GM10266 (cell line): ENCODE measurements around the gene KLHL36.

ENCODE experiments used
- DNase-seq: peaks from one replicate; pipeline ENCODE4 v3.0.0; 2012; ENCODE audit errors: extremely low spot score
- CTCF ChIP-seq: IDR thresholded peaks from 2 replicates; pipeline ENCODE4 v1.5.1; 2012; ENCODE audit warnings: mild to moderate bottlenecking, low read depth; ENCODE audit not compliant: control insufficient read depth, insufficient read depth; ENCODE audit errors: missing control alignments

The KLHL36 gene

DNA sequence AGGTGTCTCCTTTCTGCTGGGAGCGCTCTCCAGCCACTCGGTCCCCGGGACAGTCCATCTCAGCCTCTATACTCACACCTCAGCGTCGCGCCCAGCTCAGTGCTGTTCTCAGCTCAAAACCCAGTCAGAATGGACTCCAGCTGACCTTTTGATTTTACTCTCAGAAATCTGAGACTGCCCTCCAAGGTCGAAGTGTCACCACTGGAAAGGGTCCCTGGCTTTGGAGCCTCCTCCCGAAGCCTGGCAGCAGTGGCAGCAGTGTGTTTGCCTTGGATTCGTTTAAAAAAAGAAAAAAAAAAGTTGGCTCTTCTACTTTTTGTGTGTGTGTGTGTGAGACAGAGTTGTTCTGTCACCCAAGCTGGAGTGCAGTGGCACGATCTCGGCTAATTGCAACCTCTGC is 10.4 kb downstream of the KLHL36 start:
- no peak for TF ChIP-seq CTCF

DNA sequence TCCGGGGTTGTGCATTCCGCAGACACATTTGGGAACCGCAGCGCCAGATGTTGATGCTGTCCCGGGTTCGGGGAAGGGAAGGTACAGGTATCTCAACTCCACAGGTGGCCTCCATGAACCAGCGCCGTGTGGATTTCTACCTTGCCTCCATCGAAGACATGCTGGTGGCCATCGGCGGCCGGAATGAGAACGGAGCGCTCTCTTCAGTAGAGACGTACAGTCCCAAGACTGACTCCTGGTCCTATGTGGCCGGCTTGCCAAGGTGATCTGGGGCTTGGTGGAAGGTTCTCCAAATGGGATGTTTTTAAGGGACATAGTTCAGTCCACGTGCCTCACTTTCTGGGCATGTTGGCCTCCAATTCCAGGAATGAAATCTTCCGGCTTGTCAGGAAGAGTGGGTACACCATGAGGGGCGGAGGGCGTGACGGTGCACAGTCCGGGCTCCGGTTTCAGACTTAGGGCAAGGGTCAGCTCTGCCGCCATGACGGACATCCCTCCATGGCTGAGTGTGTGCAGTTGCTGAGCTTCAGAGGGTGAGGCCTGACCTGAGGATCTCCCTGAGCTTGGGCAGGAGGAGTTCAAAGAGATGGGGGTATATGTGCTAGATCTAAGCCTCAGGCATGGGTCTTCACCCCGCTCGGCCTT is 11.5 kb downstream of the KLHL36 start:
- no peak for TF ChIP-seq CTCF
- no peak for DNase-seq

More for the DNA sequence above, 10.4 kb downstream of the KLHL36 start:
- no peak for DNase-seq

GRCh38 chr16:84660973-84661372 is 12.7 kb downstream of the KLHL36 start:
- TF ChIP-seq CTCF = no peak
- no peak for DNase-seq

DNA sequence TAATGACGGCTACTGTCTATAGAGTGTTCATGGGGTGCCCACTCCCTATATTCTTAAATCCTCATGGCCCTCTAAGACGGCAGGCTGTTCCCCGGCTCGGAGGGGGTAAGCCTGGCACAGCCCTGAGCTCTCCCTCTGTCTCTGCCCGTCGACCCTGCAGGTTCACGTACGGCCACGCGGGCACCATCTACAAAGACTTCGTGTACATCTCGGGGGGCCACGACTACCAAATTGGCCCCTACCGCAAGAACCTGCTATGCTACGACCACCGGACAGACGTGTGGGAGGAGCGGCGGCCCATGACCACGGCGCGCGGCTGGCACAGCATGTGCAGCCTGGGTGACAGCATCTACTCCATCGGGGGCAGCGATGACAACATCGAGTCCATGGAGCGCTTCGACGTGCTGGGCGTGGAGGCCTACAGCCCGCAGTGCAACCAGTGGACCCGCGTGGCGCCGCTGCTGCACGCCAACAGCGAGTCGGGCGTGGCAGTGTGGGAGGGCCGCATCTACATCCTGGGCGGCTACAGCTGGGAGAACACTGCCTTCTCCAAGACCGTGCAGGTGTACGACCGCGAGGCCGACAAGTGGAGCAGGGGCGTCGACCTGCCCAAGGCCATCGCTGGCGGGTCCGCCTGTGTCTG is 13.2 kb downstream of the KLHL36 start:
- DNase-seq = no peak
- no peak for TF ChIP-seq CTCF

DNA sequence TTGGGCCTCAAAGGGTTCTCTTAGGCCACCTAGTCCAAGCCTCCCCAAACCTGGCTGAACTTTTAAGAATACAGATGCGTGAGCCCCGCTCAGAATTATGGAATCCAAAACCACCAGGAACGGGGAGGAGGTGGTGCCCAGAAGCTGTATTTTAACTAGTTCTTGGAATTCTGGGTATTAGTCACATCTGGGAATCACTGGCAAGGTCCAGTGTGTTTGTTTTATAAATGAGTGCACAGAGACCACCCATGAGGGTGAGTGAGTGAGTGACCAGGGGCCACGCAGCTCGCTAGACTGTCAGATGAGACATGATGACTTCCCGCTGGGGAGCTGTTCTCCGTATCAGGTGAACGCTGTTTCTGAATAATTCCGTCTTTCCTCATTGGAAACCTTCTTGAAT is 14.2 kb downstream of the KLHL36 start:
- DNase-seq = no peak
- TF ChIP-seq CTCF = no peak

DNA sequence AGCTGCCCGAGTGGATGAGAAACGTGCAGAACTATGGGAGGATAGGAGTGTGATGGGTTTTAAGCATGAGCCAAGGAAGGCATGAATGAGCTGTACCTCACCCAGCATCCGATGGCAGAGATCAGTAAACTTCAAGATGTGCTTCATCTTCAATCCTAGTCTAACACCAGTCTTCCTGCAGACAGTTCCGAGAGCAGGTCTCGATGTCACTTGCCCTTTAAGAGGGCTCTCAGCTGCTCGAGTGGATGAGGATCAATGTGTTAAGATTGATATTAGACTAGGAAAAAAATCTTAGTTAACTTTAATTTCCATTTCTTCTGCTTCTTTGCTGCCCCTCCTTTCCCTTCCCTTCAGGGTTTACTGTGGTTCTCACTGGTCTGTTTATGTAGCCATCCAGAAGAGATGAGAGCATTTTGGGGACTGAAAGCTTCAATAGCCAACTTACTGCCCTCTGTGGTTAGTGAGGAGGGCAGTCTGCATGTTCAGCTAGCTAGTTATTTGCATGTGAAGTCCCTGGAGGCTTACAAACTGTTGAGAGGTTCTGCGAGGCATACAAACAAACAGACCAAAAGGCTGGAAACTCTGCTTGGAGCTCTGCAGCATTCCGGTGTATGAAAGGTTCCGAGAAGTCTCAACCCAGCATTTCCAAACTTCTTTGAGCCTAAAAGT is 15.3 kb downstream of the KLHL36 start:
- no peak for TF ChIP-seq CTCF
- peak; percentile 58 for DNase-seq

DNA sequence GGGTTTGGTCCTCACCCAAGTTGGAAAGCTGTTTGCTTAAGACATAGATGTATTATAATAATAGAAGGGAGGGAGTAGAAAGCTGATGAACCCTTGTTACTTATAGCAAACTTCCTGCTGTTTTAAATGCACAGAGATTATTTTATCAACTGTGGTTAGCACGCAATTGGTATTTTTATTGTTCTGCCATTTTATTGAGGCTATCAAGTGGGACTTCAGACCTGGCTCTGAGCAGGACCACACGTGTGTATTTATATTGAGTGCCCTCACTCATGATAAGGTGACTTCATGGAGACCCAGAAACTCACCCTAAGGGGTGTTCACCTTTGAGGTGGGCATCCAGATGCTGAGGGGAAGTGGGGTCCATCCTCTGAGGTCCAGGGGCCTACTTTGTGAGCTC is 17.0 kb downstream of the KLHL36 start:
- TF ChIP-seq CTCF = no peak
- DNase-seq = no peak
